ENCODE results near the gene SLC4A7.
A peak's percentile ranks its signal among the peaks of the same experiment; 100 is the strongest.
"Not testable (repeated sequence)": the region's sequence is repeated elsewhere in the genome, so short reads cannot be mapped to it uniquely, and the experiment has no call there.

Gene SLC4A7

GRCh38 chr3:27357665-27358258, 126.4 kb downstream of the SLC4A7 start:
- DNase-seq = peak; percentile 69 to 80 (median 73)

DNA sequence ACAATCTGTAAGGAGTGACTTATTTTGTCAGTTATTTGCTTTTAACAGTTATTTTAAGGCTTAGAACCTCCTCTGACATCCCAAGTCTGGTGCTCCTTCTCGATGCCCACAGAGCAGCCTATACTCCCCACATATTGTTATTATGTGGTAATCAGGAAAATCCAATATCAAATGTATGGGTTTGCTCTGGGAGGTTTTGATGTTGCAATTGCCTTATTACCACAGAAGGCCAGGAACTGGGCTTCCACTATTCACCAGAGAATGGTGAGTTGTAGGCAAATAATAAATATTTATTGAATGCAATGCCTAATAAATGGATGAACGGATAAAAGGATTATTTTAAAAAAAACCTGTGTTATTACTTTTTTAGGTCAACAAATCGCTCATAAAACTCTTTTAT, 127.2 kb downstream of the SLC4A7 start:
- DNase-seq = peak in 2 of 4 experiments; percentile 9 to 12

DNA sequence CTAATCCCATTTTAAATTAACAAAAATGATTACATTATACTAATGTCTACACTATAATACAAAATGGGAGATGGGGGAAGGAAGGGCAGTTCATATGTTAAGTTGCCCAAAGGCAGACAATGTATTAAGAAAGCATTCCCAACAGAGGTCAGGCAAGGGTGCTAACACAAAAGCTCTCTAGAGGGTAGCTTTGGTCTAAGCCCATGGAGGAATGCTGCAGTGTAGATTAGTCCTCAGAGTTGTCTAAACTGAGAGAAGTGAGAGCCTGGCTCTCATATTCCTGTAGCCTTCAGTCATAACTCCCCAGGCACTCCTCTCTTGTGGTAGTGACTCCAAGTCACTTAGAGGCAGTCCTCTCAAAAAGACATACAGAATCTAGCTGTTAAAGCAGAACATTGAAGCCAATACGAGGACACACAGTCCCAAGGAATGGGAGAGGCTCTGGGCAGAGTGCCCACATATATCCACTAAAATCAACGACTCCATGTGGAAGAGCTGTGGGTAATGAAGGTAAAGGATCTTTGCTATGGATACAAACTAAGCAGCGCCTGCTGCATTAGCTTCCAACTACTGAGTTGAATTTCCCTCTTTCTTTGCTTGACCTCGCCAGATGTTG, 129.5 kb downstream of the SLC4A7 start:
- DNase-seq = no peak

- DNase-seq = no peak
These were observed 130.0 kb downstream of the SLC4A7 start for GRCh38 chr3:27354161-27354560.

- DNase-seq = no peak
These were observed 131.0 kb downstream of the SLC4A7 start for GRCh38 chr3:27353221-27353620.

DNA sequence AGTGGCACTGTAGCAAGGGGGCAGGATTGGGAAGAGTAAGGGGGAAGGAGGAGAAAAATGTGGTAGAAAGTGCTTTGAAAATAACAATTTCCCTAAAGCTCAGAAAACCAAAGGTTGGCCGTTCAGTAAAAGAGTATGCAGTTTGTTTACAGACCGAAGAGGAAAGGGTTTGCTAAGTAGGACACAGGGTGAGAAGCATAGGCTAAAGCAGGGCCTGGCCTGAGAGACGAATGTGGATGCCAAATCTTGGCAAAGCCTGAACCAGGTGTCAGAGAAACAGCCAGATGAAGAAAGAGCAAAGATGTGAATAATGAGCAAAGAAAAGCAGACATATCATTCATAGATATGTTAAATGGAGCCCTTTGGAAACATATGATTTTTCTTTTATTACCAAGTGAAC, 132.1 kb downstream of the SLC4A7 start:
- DNase-seq = no peak

DNA sequence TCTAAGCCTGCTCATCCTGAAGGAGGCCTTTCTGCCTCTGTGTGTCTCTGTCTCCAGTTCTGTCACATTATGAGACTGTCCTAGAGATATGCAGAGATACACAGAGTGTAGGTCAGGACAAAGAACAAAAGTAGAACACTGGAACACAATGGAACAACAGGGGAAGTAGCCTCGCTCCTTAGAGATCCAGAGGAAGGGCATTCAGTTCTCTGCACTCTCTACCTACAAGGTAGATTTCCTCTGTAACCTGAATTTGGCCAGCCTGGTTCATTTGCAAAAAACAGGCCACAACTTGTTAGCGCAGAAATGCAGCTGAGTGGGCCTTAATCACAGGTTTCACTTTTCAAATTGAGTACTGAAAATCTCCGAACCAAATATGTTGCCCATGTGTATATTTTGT, 134.4 kb downstream of the SLC4A7 start:
- DNase-seq = no peak

GRCh38 chr3:27345959-27346865, 138.0 kb downstream of the SLC4A7 start:
- DNase-seq = no peak

- no peak for DNase-seq
These were observed 138.7 kb downstream of the SLC4A7 start for GRCh38 chr3:27345493-27345892.

DNA sequence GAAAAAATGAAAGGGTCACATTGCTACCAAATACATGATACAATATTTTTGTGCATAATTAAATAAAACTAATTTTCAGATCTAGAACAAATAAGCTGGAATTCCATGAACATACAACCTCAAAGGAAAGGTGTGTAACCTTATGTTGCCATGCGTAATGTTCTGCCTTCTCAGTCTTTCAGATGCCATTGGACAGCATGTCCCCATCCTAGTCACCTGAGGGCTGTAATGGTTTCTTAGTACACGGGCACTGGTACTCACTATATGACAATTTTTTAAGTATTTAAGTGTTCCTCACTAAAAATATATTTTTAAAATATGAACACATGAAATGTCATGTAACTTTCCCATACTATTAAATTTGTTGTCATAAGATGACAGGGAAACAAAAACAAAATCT, 139.1 kb downstream of the SLC4A7 start:
- DNase-seq = no peak

GRCh38 chr3:27344192-27344591, 140.0 kb downstream of the SLC4A7 start:
- DNase-seq = no peak

- DNase-seq = no peak
These were observed 141.9 kb downstream of the SLC4A7 start for GRCh38 chr3:27342267-27342666.

- peak in 3 of 4 experiments; percentile 15 to 79 (median 71) for DNase-seq
These were observed 143.7 kb downstream of the SLC4A7 start for GRCh38 chr3:27340534-27340933.

GRCh38 chr3:27335571-27335970, 148.6 kb downstream of the SLC4A7 start:
- no peak for DNase-seq

DNA sequence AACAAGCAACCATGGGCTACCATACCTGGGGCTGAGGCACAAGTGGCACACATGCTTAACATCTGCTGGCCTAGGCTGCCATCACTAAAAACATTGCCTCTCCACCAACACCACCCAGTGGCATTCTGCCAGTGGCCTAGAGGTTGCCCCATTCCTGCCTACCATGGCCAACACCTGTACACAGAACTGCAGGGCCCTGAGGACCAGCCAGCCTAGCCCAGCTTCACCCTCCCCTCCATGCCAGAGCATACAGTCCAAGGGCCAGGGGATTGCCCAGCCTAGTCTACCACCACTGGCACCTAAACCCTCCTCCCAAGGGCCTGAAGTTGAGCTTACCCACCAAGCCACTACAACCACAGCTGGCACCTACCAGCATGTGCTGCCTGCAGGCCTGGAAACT, 150.3 kb downstream of the SLC4A7 start:
- DNase-seq = no peak

- DNase-seq = not testable (repeated sequence)
These were observed 155.0 kb downstream of the SLC4A7 start for GRCh38 chr3:27328982-27329762.

DNA sequence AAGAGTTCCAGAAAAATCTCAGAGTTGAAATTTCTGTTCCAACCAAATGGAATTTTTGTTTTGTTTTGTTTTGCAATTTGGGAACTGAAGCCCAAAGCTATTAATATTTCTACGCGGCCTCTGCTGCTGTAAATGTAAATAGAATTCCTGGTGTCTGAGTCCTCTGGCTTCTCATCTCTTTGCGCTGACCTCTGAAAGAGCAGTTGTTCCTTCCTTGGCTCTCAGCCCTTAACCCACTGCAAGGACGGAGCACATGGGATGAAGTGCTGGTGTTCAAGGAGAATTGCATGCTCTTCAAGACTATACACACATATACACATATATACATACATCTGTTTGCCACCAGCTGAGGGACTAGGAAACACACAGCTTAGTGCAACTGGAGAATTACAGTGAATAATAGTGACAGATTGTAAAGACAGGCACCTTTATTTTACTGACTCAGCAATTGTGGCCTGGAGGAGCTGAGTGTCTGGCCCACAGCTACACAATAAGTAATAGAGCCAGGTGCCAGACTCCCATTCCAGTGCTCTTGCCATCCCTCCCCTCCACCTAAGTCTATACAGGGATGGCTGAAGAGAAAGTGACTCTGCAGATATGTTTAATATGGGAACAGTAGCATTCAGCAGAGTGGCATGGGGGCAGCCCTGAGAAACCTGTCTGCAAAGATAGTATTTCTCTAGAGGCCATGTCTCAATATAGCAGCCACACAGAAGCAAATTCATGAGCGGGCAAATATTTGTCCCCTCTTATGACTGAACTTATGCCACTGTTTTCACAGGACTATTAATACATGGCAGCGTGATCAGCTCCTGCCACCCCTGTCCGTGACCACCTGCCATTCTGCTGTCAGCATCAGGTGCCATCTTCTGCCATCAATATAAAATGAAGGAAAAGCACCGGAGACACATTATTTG, 157.3 kb downstream of the SLC4A7 start:
- DNase-seq = no peak

DNA sequence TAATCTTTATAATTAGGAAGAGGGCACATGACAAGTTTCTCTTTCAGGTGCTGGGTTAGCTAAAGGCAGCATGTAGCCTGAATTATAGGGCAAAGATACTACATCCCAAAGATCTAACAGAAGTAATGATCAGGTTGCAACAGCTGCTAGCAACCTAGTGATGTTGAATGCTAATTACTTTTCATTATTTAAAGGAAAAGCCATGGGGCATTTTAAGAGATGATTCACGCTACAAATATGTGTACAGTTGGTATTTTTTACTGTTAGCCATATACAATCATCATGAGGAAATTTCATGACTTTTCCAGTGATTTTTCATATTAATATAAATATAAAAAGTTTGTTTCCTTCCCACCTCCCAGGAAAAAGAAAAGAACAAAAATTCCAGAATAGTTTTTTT, 158.0 kb downstream of the SLC4A7 start:
- DNase-seq = no peak

DNA sequence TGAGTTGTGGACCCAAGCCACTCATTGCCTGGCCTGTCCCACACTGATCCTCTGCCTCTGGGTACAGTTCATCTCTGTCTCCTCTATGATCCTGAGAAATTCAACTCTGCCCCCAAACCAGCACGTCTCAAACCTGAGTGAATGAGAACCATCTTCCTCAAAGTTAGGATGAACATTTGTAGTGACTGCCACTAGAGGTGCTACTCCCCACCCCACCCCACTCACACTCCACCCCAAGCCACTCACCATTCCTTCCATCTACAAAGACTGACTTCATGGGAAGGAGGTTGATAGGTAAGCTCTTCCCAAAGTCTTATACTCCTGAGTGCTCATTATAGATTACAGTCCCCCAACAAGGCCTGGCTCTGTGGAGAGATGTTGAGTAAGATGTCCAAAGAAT, 158.8 kb downstream of the SLC4A7 start:
- DNase-seq = no peak

DNA sequence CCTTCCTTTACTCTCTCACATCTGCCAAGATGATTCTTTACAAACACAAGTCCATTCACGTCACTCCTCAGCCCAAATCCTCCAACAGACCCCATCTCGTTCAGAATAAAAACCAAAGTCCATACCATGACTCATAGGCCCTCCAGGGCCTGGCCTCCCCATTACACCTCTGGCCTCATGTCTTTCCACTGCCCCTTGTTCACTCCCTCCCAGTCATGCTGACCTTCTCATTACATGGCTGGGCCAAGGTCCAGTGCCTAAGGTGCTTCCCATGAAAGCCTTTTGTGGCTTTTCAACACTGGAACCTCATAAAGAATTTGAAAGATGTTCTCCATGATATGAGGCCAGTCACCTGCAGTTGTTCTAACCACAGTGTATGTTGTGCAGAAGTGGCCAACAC, 159.5 kb downstream of the SLC4A7 start:
- DNase-seq = no peak

DNA sequence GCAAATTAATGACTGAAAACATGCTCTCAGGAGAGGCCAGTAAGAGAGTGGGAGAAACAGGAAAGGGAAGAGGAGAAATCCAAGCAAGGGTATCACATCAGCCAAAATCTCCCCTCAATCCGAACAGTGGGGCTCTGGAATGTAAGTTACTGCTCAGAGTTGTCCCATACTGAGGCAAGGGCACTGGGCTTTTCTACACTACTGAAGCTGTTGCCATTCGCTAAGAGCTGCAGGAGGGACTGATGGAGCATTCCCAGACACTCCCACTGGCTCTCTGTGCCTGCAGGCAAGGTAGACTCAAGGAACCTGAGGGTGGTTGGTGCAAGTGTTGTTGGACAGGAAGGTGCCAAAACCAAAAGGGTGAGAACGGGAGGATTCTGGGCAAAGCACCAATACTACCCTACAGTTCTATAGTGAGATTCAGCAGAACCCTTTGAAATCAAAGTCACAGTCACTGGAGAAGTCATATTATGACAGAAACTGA, 161.1 kb downstream of the SLC4A7 start:
- no peak for DNase-seq

All from suppressor macrophage (primary cell).